Mesodermal cell (in vitro differentiated cells): ENCODE data around the gene CSNK2B.
A peak's percentile ranks its signal among the peaks of the same experiment; 100 is the strongest.

Source experiments
- H3K27ac ChIP-seq: 2 replicates; pipeline ENCODE4 v1.7.0; 2013; ENCODE audit warnings: mild to moderate bottlenecking, low read depth, low read length, moderate library complexity; ENCODE audit not compliant: severe bottlenecking
- H3K36me3 ChIP-seq: 2 replicates; pipeline ENCODE4 v1.7.1; 2013; ENCODE audit warnings: mild to moderate bottlenecking, low read length, moderate library complexity; ENCODE audit not compliant: control insufficient read depth, insufficient read depth
- H3K4me1 ChIP-seq: one replicate; pipeline ENCODE4 v1.7.1; 2013; ENCODE audit warnings: mild to moderate bottlenecking, low read length; ENCODE audit not compliant: insufficient read depth, control insufficient read depth, poor library complexity, severe bottlenecking
- H3K4me3 ChIP-seq: 2 replicates; pipeline ENCODE4 v1.7.0; 2013; ENCODE audit warnings: low read length, control low read depth, mild to moderate bottlenecking; ENCODE audit not compliant: insufficient read depth, poor library complexity, severe bottlenecking; ENCODE audit errors: extremely low read depth
- H3K9me3 ChIP-seq: 2 replicates; pipeline ENCODE4 v1.7.1; 2013; ENCODE audit warnings: mild to moderate bottlenecking, low read length, moderate library complexity; ENCODE audit not compliant: control insufficient read depth
- WGBS, 2 experiments: methylation state at CpG; one replicate each; pipeline ENCODE4 v1.1.5; 2013; ENCODE audit warnings: missing lambda C conversion rate in 2 of 2; ENCODE audit not compliant: insufficient coverage in 2 of 2; 5-methylcytosine and 5-hydroxymethylcytosine counted together

Gene CSNK2B

GRCh38 chr6:31691078-31691463 is 25.2 kb downstream of the CSNK2B start:
- 100% methylated on average over 2 to 3 of the region's 6 CpGs for WGBS, 2 experiments
- H3K36me3 ChIP-seq: peaks cover 82% of the 10 kb centered on the region
- no peak overlapping the region for H3K4me3 ChIP-seq
- peaks cover 6% of the 10 kb centered on the region for H3K4me1 ChIP-seq
- H3K27ac ChIP-seq: peak overlapping the region; percentile 67
- H3K9me3 ChIP-seq: no peaks in the 10 kb centered on the region

- H3K9me3 ChIP-seq: no peaks in the 10 kb centered on the region
- H3K27ac ChIP-seq: no peak overlapping the region
- peaks cover 82% of the 10 kb centered on the region for H3K36me3 ChIP-seq
- no peak overlapping the region for H3K4me3 ChIP-seq
- peaks cover 6% of the 10 kb centered on the region for H3K4me1 ChIP-seq
- WGBS, 2 experiments: 97 to 98% methylated on average over 7 of the region's 12 CpGs
Observed at GRCh38 chr6:31691564-31692108, 25.8 kb downstream of the CSNK2B start.

GRCh38 chr6:31692353-31692752 is 26.5 kb downstream of the CSNK2B start:
- WGBS, 2 experiments: 94% methylated on average over 3 to 4 of the region's 4 CpGs
- Histone ChIP-seq H3K4me1 (peaks cover 6% of the 10 kb centered on the region), H3K36me3 (peaks cover 82% of the 10 kb centered on the region), H3K4me3 (no peak overlapping the region), H3K27ac (no peak overlapping the region), H3K9me3 (no peaks in the 10 kb centered on the region)

- H3K27ac ChIP-seq: no peak overlapping the region
- H3K36me3 ChIP-seq: peaks cover 82% of the 10 kb centered on the region
- no peaks in the 10 kb centered on the region for H3K9me3 ChIP-seq
- H3K4me3 ChIP-seq: no peak overlapping the region
- WGBS, 2 experiments: 93 to 97% methylated on average over 9 of the region's 9 CpGs
- H3K4me1 ChIP-seq: peaks cover 9% of the 10 kb centered on the region
Observed at GRCh38 chr6:31692886-31693285, 27.0 kb downstream of the CSNK2B start.

- no peak overlapping the region for H3K27ac ChIP-seq
- WGBS, 2 experiments: 93 to 96% methylated on average over 4 of the region's 6 CpGs
- H3K9me3 ChIP-seq: no peaks in the 10 kb centered on the region
- H3K36me3 ChIP-seq: peaks cover 82% of the 10 kb centered on the region
- no peak overlapping the region for H3K4me3 ChIP-seq
- peaks cover 9% of the 10 kb centered on the region for H3K4me1 ChIP-seq
Observed at GRCh38 chr6:31693535-31693934, 27.7 kb downstream of the CSNK2B start.

GRCh38 chr6:31697555-31697954 is 31.7 kb downstream of the CSNK2B start:
- no peak overlapping the region for H3K27ac ChIP-seq
- H3K36me3 ChIP-seq: peaks cover 82% of the 10 kb centered on the region

GRCh38 chr6:31700740-31701401 is 35.0 kb downstream of the CSNK2B start:
- 87 to 93% methylated on average over 2 of the region's 5 CpGs for WGBS, 2 experiments
- Histone ChIP-seq H3K4me3 (no peak overlapping the region), H3K36me3 (peaks cover 56% of the 10 kb centered on the region)

More at GRCh38 chr6:31697555-31697954, 31.7 kb downstream of the CSNK2B start:
- 76% methylated on average over 3 of the region's 3 CpGs; no CpG with 5 or more reads in 1 of the 2 experiments for WGBS, 2 experiments
- Histone ChIP-seq H3K9me3 (no peaks in the 10 kb centered on the region), H3K4me3 (no peak overlapping the region), H3K4me1 (peaks cover 3% of the 10 kb centered on the region)

GRCh38 chr6:31701666-31702404 is 36.0 kb downstream of the CSNK2B start:
- 66 to 78% methylated on average over 6 to 7 of the region's 7 CpGs for WGBS, 2 experiments
- Histone ChIP-seq H3K4me1 (peaks cover 3% of the 10 kb centered on the region), H3K36me3 (peaks cover 47% of the 10 kb centered on the region), H3K4me3 (peak overlapping the region; percentile 92), H3K27ac (peak overlapping the region; percentile 17), H3K9me3 (no peaks in the 10 kb centered on the region)

More at GRCh38 chr6:31700740-31701401, 35.0 kb downstream of the CSNK2B start:
- Histone ChIP-seq H3K27ac (no peak overlapping the region), H3K4me1 (peaks cover 3% of the 10 kb centered on the region), H3K9me3 (no peaks in the 10 kb centered on the region)

- WGBS, 2 experiments: 3 to 9% methylated on average over 4 of the region's 10 CpGs
- H3K4me1 ChIP-seq: peaks cover 3% of the 10 kb centered on the region
- H3K9me3 ChIP-seq: no peaks in the 10 kb centered on the region
- H3K36me3 ChIP-seq: peaks cover 41% of the 10 kb centered on the region
- H3K4me3 ChIP-seq: peak overlapping the region; percentile 92
- peak overlapping the region; percentile 86 for H3K27ac ChIP-seq
Observed at GRCh38 chr6:31702405-31702818, 36.5 kb downstream of the CSNK2B start.

- 4 to 5% methylated on average over 46 to 54 of the region's 54 CpGs for WGBS, 2 experiments
- Histone ChIP-seq H3K9me3 (no peaks in the 10 kb centered on the region), H3K4me3 (peak within 1 kb of the TSS; percentile 92), H3K36me3 (peaks cover 34% of the 10 kb centered on the region), H3K27ac (peak within 1 kb of the TSS; percentile 86), H3K4me1 (no peaks in the 10 kb centered on the region)
Observed at GRCh38 chr6:31702819-31703716, 37.2 kb downstream of the CSNK2B start, which contains the start of gene ABHD16A. Gene ABHD16A, minus strand, starts transcription at chr6:31703324. Its CDS starts 43 bp downstream, at chr6:31703281.
